GM12878 (cell line): ENCODE results near the gene CILP.

ENCODE experiments used
- CREM ChIP-seq: IDR thresholded peaks from 2 replicates; pipeline ENCODE4 v1.6.1; 2014; ENCODE audit warnings: antibody characterized with exemption, low read depth
- CTCF ChIP-seq, 3 experiments: IDR thresholded peaks in 2 of 3; conservative IDR thresholded peaks in 1 of 3; 2 replicates each; pipeline ENCODE4 v1.5.1; 2011; ENCODE audit warnings: low read depth in 3 of 3, low read length in 3 of 3, mild to moderate bottlenecking in 3 of 3, control low read depth in 2 of 3, moderate library complexity in 2 of 3, inconsistent platforms in 1 of 3, mixed read lengths in 1 of 3; ENCODE audit not compliant: control insufficient read depth in 2 of 3, insufficient read depth in 1 of 3; ENCODE audit errors: extremely low read depth in 1 of 3
- EZH2 ChIP-seq: IDR thresholded peaks from 2 replicates; pipeline ENCODE4 v1.6.1; 2012; ENCODE audit warnings: low read depth, mild to moderate bottlenecking, control low read depth, inconsistent platforms, low read length, borderline replicate concordance; ENCODE audit not compliant: control insufficient read depth
- HCFC1 ChIP-seq: fragments of 150-350 bp; IDR thresholded peaks from 2 replicates; pipeline ENCODE4 v1.6.1; 2014; ENCODE audit warnings: low read length
- MYC ChIP-seq: IDR thresholded peaks from 2 replicates; pipeline ENCODE4 v1.6.1; 2011; ENCODE audit warnings: mild to moderate bottlenecking, low read length, moderate library complexity, inconsistent platforms; ENCODE audit not compliant: insufficient read depth, insufficient replicate concordance, insufficient read length, severe bottlenecking
- NBN ChIP-seq: fragments of 450-650 bp; IDR thresholded peaks from 2 replicates; pipeline ENCODE4 v1.6.1; 2016
- POLR2AphosphoS5 ChIP-seq: IDR thresholded peaks from 2 replicates; pipeline ENCODE4 v1.6.1; 2011; ENCODE audit warnings: mild to moderate bottlenecking, low read length, inconsistent platforms
- REST ChIP-seq: IDR thresholded peaks from 2 replicates; pipeline ENCODE4 v1.6.1; 2012; ENCODE audit warnings: mild to moderate bottlenecking, low read depth, low read length
- SMARCA5 ChIP-seq: fragments of 450-650 bp; IDR thresholded peaks from 2 replicates; pipeline ENCODE4 v1.6.1; 2017; ENCODE audit warnings: mild to moderate bottlenecking
- ZBTB33 ChIP-seq: fragments of 450-650 bp; IDR thresholded peaks from 2 replicates; pipeline ENCODE4 v1.6.1; 2017; ENCODE audit warnings: mild to moderate bottlenecking
- ZNF274 ChIP-seq: IDR thresholded peaks from one replicate; pipeline ENCODE4 v1.8.0; 2011; ENCODE audit not compliant: insufficient read length, insufficient read depth
- ZNF592 ChIP-seq: fragments of 450-650 bp; IDR thresholded peaks from 2 replicates; pipeline ENCODE4 v1.6.1; 2017; ENCODE audit warnings: mild to moderate bottlenecking, moderate library complexity

- TF ChIP-seq NBN (peak; percentile 30; the same call in 1 of the 2 replicates), REST (no peak), CTCF (IDR thresholded peaks at IDR 0.05 in 2 of 3, conservative IDR thresholded peaks at IDR 0.05 in 1 of 3; ENCODE audit: control insufficient read depth in 2 of 3, extremely low read depth in 1 of 3, insufficient read depth in 1 of 3, low read depth in 3 of 3, low read length in 3 of 3) (peak; percentile 59 to 84 (median 63); a peak in 5 of 6 replicates), ZNF592 (no peak), CREM (no peak), MYC (no peak), ZBTB33 (no peak), EZH2 (no peak), SMARCA5 (no peak), POLR2AphosphoS5 (no peak), HCFC1 (no peak), ZNF274 (no peak)
These were observed 22.1 kb downstream of the CILP start for GRCh38 chr15:65189102-65189740.
